ENCODE measurements around the gene LCT.
A peak's percentile ranks its signal among the peaks of the same experiment; 100 is the strongest.
"Not testable (repeated sequence)": the region's sequence is repeated elsewhere in the genome, so short reads cannot be mapped to it uniquely, and the experiment has no call there.

Gene LCT

GRCh38 chr2:135836596-135837270, at the start of gene LCT:
TSS of gene LCT (minus strand) at chr2:135837184. CDS start at chr2:135837169, 15 bp downstream.
- no peak for DNase-seq

GRCh38 chr2:135885709-135886108, 48.7 kb upstream of the LCT start:
- no peak for DNase-seq

GRCh38 chr2:135882415-135882814, 45.4 kb upstream of the LCT start:
- no peak for DNase-seq

- not testable (repeated sequence) for DNase-seq
Observed at GRCh38 chr2:135876770-135877169, 39.8 kb upstream of the LCT start.

- DNase-seq, result peak; percentile 92
Observed at GRCh38 chr2:135876066-135876711, 39.2 kb upstream of the LCT start, which contains the start of gene MCM6. TSS of gene MCM6 (minus strand) at chr2:135876443. CDS start at chr2:135876365, 78 bp downstream.

GRCh38 chr2:135875491-135876065, 38.6 kb upstream of the LCT start:
- DNase-seq, result peak; percentile 37

GRCh38 chr2:135874777-135875365, 37.9 kb upstream of the LCT start:
- no peak for DNase-seq

- no peak for DNase-seq
Observed at GRCh38 chr2:135870571-135870970, 33.6 kb upstream of the LCT start.

- DNase-seq, result no peak
Observed at GRCh38 chr2:135863233-135863632, 26.2 kb upstream of the LCT start.

- no peak for DNase-seq
Observed at GRCh38 chr2:135862718-135863117, 25.7 kb upstream of the LCT start.

- no peak for DNase-seq
Observed at GRCh38 chr2:135853401-135853800, 16.4 kb upstream of the LCT start.

GRCh38 chr2:135851858-135852257, 14.9 kb upstream of the LCT start:
- no peak for DNase-seq

- DNase-seq, result no peak
Observed at GRCh38 chr2:135850892-135851668, 14.1 kb upstream of the LCT start.

- DNase-seq, result no peak
Observed at GRCh38 chr2:135849087-135849486, 12.1 kb upstream of the LCT start.

GRCh38 chr2:135845997-135846396, 9.0 kb upstream of the LCT start:
- DNase-seq, result no peak

- no peak for DNase-seq
Observed at GRCh38 chr2:135845257-135845656, 8.3 kb upstream of the LCT start.

- no peak for DNase-seq
Observed at GRCh38 chr2:135844301-135844895, 7.4 kb upstream of the LCT start.

GRCh38 chr2:135843671-135844070, 6.7 kb upstream of the LCT start:
- DNase-seq, result no peak

GRCh38 chr2:135840601-135841000, 3.6 kb upstream of the LCT start:
- no peak for DNase-seq

- DNase-seq, result no peak
Observed at GRCh38 chr2:135839713-135840112, 2.7 kb upstream of the LCT start.

- no peak for DNase-seq
Observed at GRCh38 chr2:135838502-135838901, 1.5 kb upstream of the LCT start.

GRCh38 chr2:135832891-135833290, 4.1 kb downstream of the LCT start:
- DNase-seq, result no peak

Data from T1000 (cell line).